HUES48 (cell line): Measurements from ENCODE around the gene DTD2.

Experiments
- H3K27ac ChIP-seq: one replicate; pipeline ENCODE4 v1.7.0; 2013; ENCODE audit warnings: low read depth, low read length, inconsistent platforms
- H3K27me3 ChIP-seq: 2 replicates; pipeline ENCODE4 v1.6.1; 2013; ENCODE audit warnings: mild to moderate bottlenecking, low read length; ENCODE audit not compliant: control insufficient read depth, insufficient read depth
- H3K36me3 ChIP-seq: 2 replicates; pipeline ENCODE4 v1.6.1; 2013; ENCODE audit warnings: low read length; ENCODE audit not compliant: control insufficient read depth, insufficient read depth
- H3K4me1 ChIP-seq: 2 replicates; pipeline ENCODE4 v1.6.1; 2013; ENCODE audit warnings: mild to moderate bottlenecking, low read length; ENCODE audit not compliant: control insufficient read depth, insufficient read depth
- H3K4me3 ChIP-seq: 2 replicates; pipeline ENCODE4 v1.5.1; 2013; ENCODE audit warnings: mild to moderate bottlenecking, low read depth, low read length
- H3K9ac ChIP-seq: 2 replicates; pipeline ENCODE4 v1.6.1; 2013; ENCODE audit warnings: mild to moderate bottlenecking, low read depth, low read length, moderate library complexity
- H3K9me3 ChIP-seq: 2 replicates; pipeline ENCODE4 v1.6.1; 2013; ENCODE audit warnings: low read length; ENCODE audit not compliant: control insufficient read depth, insufficient read depth

The DTD2 gene

DNA sequence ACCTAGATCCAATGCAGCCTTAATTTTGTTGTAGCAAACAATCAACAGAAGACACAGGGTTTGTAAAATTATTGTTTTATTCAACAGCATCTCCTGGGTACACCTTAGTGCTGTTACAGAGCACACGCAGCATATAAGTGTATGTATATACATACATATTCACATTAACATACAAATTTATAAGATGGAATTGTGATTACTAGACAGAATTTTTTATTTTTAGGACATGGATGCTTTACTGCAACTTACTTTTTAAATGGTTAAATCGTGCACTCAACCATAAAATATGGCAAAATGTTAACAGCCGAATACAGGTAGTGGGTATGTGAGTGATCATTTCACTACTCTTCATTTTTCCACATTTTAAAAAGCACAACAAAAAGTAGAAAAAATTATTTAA is 53.6 kb downstream of the DTD2 start:
- peaks cover 8% of the 10 kb centered on the region; the same call in 1 of the 2 replicates for H3K4me1 ChIP-seq
- H3K4me3 ChIP-seq = no peak overlapping the region
- no peak overlapping the region for H3K9ac ChIP-seq
- no peak overlapping the region for H3K27ac ChIP-seq
- peaks cover 14% of the 10 kb centered on the region for H3K36me3 ChIP-seq
- H3K27me3 ChIP-seq = no peaks in the 10 kb centered on the region
- H3K9me3 ChIP-seq = no peaks in the 10 kb centered on the region

DNA sequence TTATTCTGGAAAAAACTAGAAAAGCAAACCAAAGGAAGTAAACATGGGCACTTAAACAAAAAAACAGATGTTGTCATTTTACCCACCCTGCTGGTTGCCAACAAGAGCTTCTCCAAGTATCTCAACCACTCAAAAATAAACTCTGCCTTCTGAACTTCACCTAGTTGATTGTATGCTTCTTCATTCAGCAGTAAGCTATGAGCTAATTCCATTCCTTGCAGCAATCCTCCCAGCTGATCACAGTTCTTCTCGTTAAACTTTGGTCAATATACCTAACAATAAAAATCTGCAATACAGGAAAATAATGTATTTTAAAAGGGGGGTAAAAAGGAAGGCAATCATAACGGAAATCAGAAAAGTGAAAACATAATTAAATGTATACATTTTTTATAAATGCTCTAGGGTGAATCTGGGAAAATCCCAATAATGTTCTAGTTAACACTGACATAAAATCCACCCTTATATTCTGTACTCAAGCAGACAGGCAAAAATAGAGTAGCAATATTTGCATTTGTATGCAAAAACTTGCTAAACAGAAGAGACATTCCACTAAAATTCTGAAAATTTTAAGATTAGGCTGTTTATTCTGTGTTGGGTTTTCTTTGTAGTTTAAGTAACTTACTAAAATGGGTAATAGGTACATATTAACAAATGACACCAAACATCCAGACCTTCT is 54.4 kb downstream of the DTD2 start:
- Histone ChIP-seq H3K4me3 (no peak overlapping the region), H3K9me3 (no peaks in the 10 kb centered on the region), H3K4me1 (peaks cover 8% of the 10 kb centered on the region; the same call in 1 of the 2 replicates), H3K36me3 (peaks cover 22% of the 10 kb centered on the region), H3K9ac (no peak overlapping the region), H3K27me3 (no peaks in the 10 kb centered on the region), H3K27ac (no peak overlapping the region)

DNA sequence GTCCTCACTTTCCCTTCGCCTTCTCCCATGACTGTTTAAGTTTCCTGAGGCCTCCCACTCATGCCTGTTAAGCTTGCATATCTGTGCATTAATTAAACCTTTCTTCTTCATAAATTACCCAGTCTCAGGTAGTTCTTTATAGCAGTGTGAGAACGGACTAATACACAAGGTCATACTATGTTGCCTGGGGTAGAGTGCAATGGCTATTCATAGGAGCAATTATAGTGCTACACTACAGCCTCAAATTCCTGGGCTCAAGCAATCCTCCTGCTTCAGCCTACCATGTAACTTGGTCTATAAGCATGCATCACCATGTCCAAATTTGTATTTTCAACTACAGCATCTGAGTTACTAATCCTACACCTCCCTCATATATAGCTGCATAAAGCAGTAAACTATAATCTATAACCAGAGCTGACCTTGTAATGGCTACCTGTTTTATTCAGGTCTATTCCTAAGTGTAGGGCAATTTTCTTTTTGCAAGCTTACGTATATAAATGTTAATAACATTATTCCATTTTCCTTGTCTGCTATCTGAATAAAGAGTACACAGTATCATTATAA is 55.9 kb downstream of the DTD2 start:
- Histone ChIP-seq H3K9me3 (no peaks in the 10 kb centered on the region), H3K27me3 (no peaks in the 10 kb centered on the region), H3K9ac (no peak overlapping the region), H3K27ac (no peak overlapping the region), H3K4me1 (peaks cover 8% of the 10 kb centered on the region; the same call in 1 of the 2 replicates), H3K36me3 (peaks cover 30% of the 10 kb centered on the region), H3K4me3 (no peak overlapping the region)

- H3K4me3 ChIP-seq = no peak overlapping the region
- no peaks in the 10 kb centered on the region for H3K9me3 ChIP-seq
- no peaks in the 10 kb centered on the region for H3K27me3 ChIP-seq
- H3K4me1 ChIP-seq = peaks cover 8% of the 10 kb centered on the region; the same call in 1 of the 2 replicates
- H3K36me3 ChIP-seq = peaks cover 33% of the 10 kb centered on the region
- H3K27ac ChIP-seq = no peak overlapping the region
- no peak overlapping the region for H3K9ac ChIP-seq
Observed at GRCh38 chr14:31400031-31400638, 57.2 kb downstream of the DTD2 start.
